ENCODE results near the gene GNPTAB. TPM values are rescaled to one million over a fixed set of nuclear protein-coding genes. Genes with fewer than 3 reads are reported as not detected.
"Not testable (repeated sequence)": the region's sequence is repeated elsewhere in the genome, so short reads cannot be mapped to it uniquely, and the experiment has no call there.

Gene GNPTAB
- total RNA-seq, 5 donors from 2014 or later (not counting 1 experiment from before 2014, with no cell fraction given): 44.9 to 66.8 (median 57.0) TPM

DNA sequence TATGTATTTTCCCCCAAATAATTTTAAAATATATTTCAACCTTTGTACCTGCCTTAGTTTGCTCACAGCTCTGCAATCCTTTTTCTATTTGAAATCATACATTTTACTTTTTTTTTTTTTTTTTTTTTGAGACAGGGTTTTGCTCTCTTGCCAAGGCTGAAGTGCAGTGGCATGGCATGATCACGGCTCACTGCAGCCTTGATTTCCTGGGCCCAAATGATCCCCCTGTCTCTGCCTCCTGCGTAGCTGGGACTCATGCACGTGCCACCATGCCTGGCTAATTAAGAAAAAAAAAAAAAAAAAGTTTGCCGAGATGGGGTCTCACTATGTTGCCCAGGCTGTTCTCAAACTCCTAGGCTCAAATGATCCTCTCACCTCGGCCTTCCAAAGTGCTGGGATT, 90.2 kb downstream of the GNPTAB start:
- Histone ChIP-seq H3K4me3 (ENCODE audit: control insufficient read depth in 1 of 2, extremely low read depth in 1 of 2, low read length in 1 of 2) (no peak overlapping the region), H3K36me3 (ENCODE audit: control insufficient read depth in 2 of 2, extremely low read depth in 1 of 2, insufficient read depth in 1 of 2, low read length in 1 of 2) (peaks cover 0 to 2% of the 10 kb centered on the region in 2 donors), H3K27ac (ENCODE audit: low read length) (no peak overlapping the region), H3K27me3 (replicated peaks in 1 of 2; ENCODE audit: control insufficient read depth in 2 of 2, extremely low read depth in 1 of 2, insufficient read depth in 2 of 2, low read length in 1 of 2) (no peaks in the 10 kb centered on the region), H3K4me1 (ENCODE audit: control insufficient read depth in 1 of 2, extremely low read depth in 1 of 2, insufficient read depth in 2 of 2, low read length in 2 of 2) (peaks cover 0 to 9% of the 10 kb centered on the region in 2 experiments), H3K9me3 (no peaks in the 10 kb centered on the region)
- peaks cover 5 to 16% (median 7%) of the 10 kb centered on the region in 3 donors for H3K4me1 Mint-ChIP-seq
- no peak for DNase-seq
- no peaks in the 10 kb centered on the region for H3K27me3 Mint-ChIP-seq
- no peak overlapping the region for H3K4me3 Mint-ChIP-seq
- whole genome bisulfite sequencing (ENCODE audit: insufficient coverage): 100% methylated on average over 3 of the region's 5 CpGs
- ChIA-PET CTCF (no interaction called here), POLR2A (interaction anchor here in 1 of 2 donors (0.6 kb wide), 1 partner anchor 92 kb away, joined by 6 read pairs; no protein-coding TSS in a partner anchor)
- no peaks in the 10 kb centered on the region for H3K9me3 Mint-ChIP-seq
- H3K36me3 Mint-ChIP-seq: peaks cover 28% of the 10 kb centered on the region
- ATAC-seq (replicated peaks in 1 of 4): no peak
- H3K27ac Mint-ChIP-seq: no peak overlapping the region

- no peak for ATAC-seq (replicated peaks in 1 of 4)
- H3K36me3 ChIP-seq (ENCODE audit: control insufficient read depth in 2 of 2, extremely low read depth in 1 of 2, insufficient read depth in 1 of 2, low read length in 1 of 2): peaks cover 0 to 1% of the 10 kb centered on the region in 2 donors
- peaks cover 0 to 6% of the 10 kb centered on the region in 2 experiments for H3K4me1 ChIP-seq (ENCODE audit: control insufficient read depth in 1 of 2, extremely low read depth in 1 of 2, insufficient read depth in 2 of 2, low read length in 2 of 2)
- Mint-ChIP-seq H3K27ac (no peak within 1 kb of the TSS), H3K4me3 (no peak within 1 kb of the TSS), H3K27me3 (no peaks in the 10 kb centered on the region), H3K4me1 (peaks cover 4 to 13% (median 7%) of the 10 kb centered on the region in 3 donors), H3K9me3 (no peaks in the 10 kb centered on the region), H3K36me3 (peaks cover 13% of the 10 kb centered on the region)
- H3K9me3 ChIP-seq: no peaks in the 10 kb centered on the region
- ChIA-PET CTCF (interaction anchor here in 1 of 2 donors (0.7 kb wide), 1 partner anchor 72 kb away, joined by 3 read pairs; no protein-coding TSS in a partner anchor), POLR2A (no interaction called here)
- WGBS (ENCODE audit: insufficient coverage): 98% methylated on average over 51 of the region's 57 CpGs
- no peak within 1 kb of the TSS for H3K4me3 ChIP-seq (ENCODE audit: control insufficient read depth in 1 of 2, extremely low read depth in 1 of 2, low read length in 1 of 2)
- no peaks in the 10 kb centered on the region for H3K27me3 ChIP-seq (replicated peaks in 1 of 2; ENCODE audit: control insufficient read depth in 2 of 2, extremely low read depth in 1 of 2, insufficient read depth in 2 of 2, low read length in 1 of 2)
- no peak for DNase-seq
- no peak within 1 kb of the TSS for H3K27ac ChIP-seq (ENCODE audit: low read length)
Observed at GRCh38 chr12:101738920-101739665, 91.7 kb downstream of the GNPTAB start, which contains the start of gene SYCP3. TSS of gene SYCP3 (minus strand) at chr12:101739462. CDS start at chr12:101737935, 1,527 bp downstream.

- Histone ChIP-seq H3K4me3 (ENCODE audit: control insufficient read depth in 1 of 2, extremely low read depth in 1 of 2, low read length in 1 of 2) (no peak overlapping the region), H3K36me3 (ENCODE audit: control insufficient read depth in 2 of 2, extremely low read depth in 1 of 2, insufficient read depth in 1 of 2, low read length in 1 of 2) (no peaks in the 10 kb centered on the region), H3K4me1 (ENCODE audit: control insufficient read depth in 1 of 2, extremely low read depth in 1 of 2, insufficient read depth in 2 of 2, low read length in 2 of 2) (no peaks in the 10 kb centered on the region), H3K27me3 (replicated peaks in 1 of 2; ENCODE audit: control insufficient read depth in 2 of 2, extremely low read depth in 1 of 2, insufficient read depth in 2 of 2, low read length in 1 of 2) (no peaks in the 10 kb centered on the region), H3K27ac (ENCODE audit: low read length) (no peak overlapping the region), H3K9me3 (no peaks in the 10 kb centered on the region)
- 90% methylated on average over 5 of the region's 6 CpGs for WGBS (ENCODE audit: insufficient coverage)
- POLR2A ChIA-PET: no interaction called here
- Mint-ChIP-seq H3K4me3 (no peak overlapping the region), H3K27ac (no peak overlapping the region), H3K27me3 (no peaks in the 10 kb centered on the region), H3K4me1 (no peaks in the 10 kb centered on the region), H3K36me3 (peaks cover 12% of the 10 kb centered on the region), H3K9me3 (no peaks in the 10 kb centered on the region)
- no peak for ATAC-seq (replicated peaks in 1 of 4)
- CTCF ChIA-PET: interaction anchor here in 1 of 2 donors (0.6 kb wide), 1 partner anchor 30 kb away, joined by 3 read pairs; no protein-coding TSS in a partner anchor
- no peak for DNase-seq
Observed at GRCh38 chr12:101737476-101737875, 93.3 kb downstream of the GNPTAB start.

GRCh38 chr12:101734482-101734881, 96.3 kb downstream of the GNPTAB start:
- H3K36me3 Mint-ChIP-seq: peaks cover 23% of the 10 kb centered on the region
- H3K27me3 ChIP-seq (replicated peaks in 1 of 2; ENCODE audit: control insufficient read depth in 2 of 2, extremely low read depth in 1 of 2, insufficient read depth in 2 of 2, low read length in 1 of 2); H3K27ac Mint-ChIP-seq; H3K9me3 ChIP-seq; H3K36me3 ChIP-seq (ENCODE audit: control insufficient read depth in 2 of 2, extremely low read depth in 1 of 2, insufficient read depth in 1 of 2, low read length in 1 of 2); H3K27ac ChIP-seq (ENCODE audit: low read length); H3K4me3 Mint-ChIP-seq; H3K4me1 ChIP-seq (ENCODE audit: control insufficient read depth in 1 of 2, extremely low read depth in 1 of 2, insufficient read depth in 2 of 2, low read length in 2 of 2); H3K9me3 Mint-ChIP-seq; DNase-seq; POLR2A ChIA-PET; H3K4me1 Mint-ChIP-seq; H3K27me3 Mint-ChIP-seq; H3K4me3 ChIP-seq (ENCODE audit: control insufficient read depth in 1 of 2, extremely low read depth in 1 of 2, low read length in 1 of 2); ATAC-seq (replicated peaks in 1 of 4): not testable (repeated sequence)
- CTCF ChIA-PET: interaction anchor here in 1 of 2 donors (0.8 kb wide), 1 partner anchor 17 kb away, joined by 3 read pairs; no protein-coding TSS in a partner anchor
- WGBS (ENCODE audit: insufficient coverage): no CpG with 5 or more reads among the region's 5 CpGs

DNA sequence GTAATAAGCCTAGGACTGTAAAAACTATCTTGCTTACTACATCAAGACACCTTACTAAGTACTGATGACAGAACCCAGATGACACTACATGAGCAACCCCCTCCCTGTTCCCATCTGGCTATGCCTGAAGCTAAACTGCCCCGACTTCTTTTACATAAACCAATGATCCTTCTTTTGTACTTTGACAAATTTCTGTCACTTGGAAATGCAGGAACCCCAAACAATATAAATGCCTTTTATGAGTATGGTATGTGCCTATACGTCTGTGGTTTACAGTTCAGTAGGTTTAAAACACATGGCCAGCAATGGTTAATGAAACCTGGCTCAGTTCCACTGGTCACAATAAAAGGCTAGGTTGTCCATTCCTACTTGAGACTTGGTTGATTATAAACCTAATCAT, 97.6 kb downstream of the GNPTAB start:
- Histone ChIP-seq H3K27ac (ENCODE audit: low read length) (no peak overlapping the region), H3K27me3 (replicated peaks in 1 of 2; ENCODE audit: control insufficient read depth in 2 of 2, extremely low read depth in 1 of 2, insufficient read depth in 2 of 2, low read length in 1 of 2) (no peaks in the 10 kb centered on the region), H3K9me3 (no peaks in the 10 kb centered on the region), H3K4me1 (ENCODE audit: control insufficient read depth in 1 of 2, extremely low read depth in 1 of 2, insufficient read depth in 2 of 2, low read length in 2 of 2) (no peaks in the 10 kb centered on the region), H3K4me3 (ENCODE audit: control insufficient read depth in 1 of 2, extremely low read depth in 1 of 2, low read length in 1 of 2) (no peak overlapping the region), H3K36me3 (ENCODE audit: control insufficient read depth in 2 of 2, extremely low read depth in 1 of 2, insufficient read depth in 1 of 2, low read length in 1 of 2) (no peaks in the 10 kb centered on the region)
- POLR2A ChIA-PET: interaction anchor here in 1 of 2 donors (1.1 kb wide), 1 partner anchor 13 kb away, joined by 4 read pairs; no protein-coding TSS in a partner anchor
- no peak for ATAC-seq (replicated peaks in 1 of 4)
- Mint-ChIP-seq H3K27ac (no peak overlapping the region), H3K4me3 (no peak overlapping the region), H3K27me3 (no peaks in the 10 kb centered on the region), H3K4me1 (no peaks in the 10 kb centered on the region), H3K36me3 (peaks cover 27% of the 10 kb centered on the region), H3K9me3 (no peaks in the 10 kb centered on the region)
- CTCF ChIA-PET: no interaction called here
- no CpG with 5 or more reads among the region's 2 CpGs for WGBS (ENCODE audit: insufficient coverage)
- DNase-seq: no peak

DNA sequence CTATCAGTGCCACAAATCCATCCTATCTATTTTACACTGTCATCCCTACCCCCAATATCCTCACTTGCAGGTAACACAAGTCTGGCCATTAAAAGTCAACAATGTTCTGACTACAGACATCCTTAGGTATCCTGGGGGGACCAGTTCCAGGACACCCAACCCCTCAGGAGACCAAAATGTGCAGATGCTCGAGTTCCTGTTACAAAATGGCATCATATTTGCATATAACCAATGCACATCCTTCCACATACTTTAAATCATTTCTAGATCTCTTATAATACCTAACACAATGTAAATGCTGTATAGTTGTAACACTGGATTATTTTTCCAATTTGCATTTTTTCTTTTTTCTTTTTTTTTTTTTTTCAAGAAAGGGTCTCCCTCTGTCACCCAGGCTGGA, 98.4 kb downstream of the GNPTAB start:
- no peak overlapping the region for H3K4me3 ChIP-seq (ENCODE audit: control insufficient read depth in 1 of 2, extremely low read depth in 1 of 2, low read length in 1 of 2)
- H3K9me3 Mint-ChIP-seq: no peaks in the 10 kb centered on the region
- no peak overlapping the region for H3K27ac Mint-ChIP-seq
- POLR2A ChIA-PET: no interaction called here
- no peaks in the 10 kb centered on the region for H3K27me3 ChIP-seq (replicated peaks in 1 of 2; ENCODE audit: control insufficient read depth in 2 of 2, extremely low read depth in 1 of 2, insufficient read depth in 2 of 2, low read length in 1 of 2)
- WGBS (ENCODE audit: insufficient coverage): no CpG with 5 or more reads among the region's 1 CpG
- H3K27me3 Mint-ChIP-seq: no peaks in the 10 kb centered on the region
- no peak overlapping the region for H3K4me3 Mint-ChIP-seq
- H3K36me3 ChIP-seq (ENCODE audit: control insufficient read depth in 2 of 2, extremely low read depth in 1 of 2, insufficient read depth in 1 of 2, low read length in 1 of 2): no peaks in the 10 kb centered on the region
- H3K27ac ChIP-seq (ENCODE audit: low read length): no peak overlapping the region
- peaks cover 22% of the 10 kb centered on the region for H3K36me3 Mint-ChIP-seq
- no peaks in the 10 kb centered on the region for H3K9me3 ChIP-seq
- no peak for DNase-seq
- CTCF ChIA-PET: no interaction called here
- H3K4me1 ChIP-seq (ENCODE audit: control insufficient read depth in 1 of 2, extremely low read depth in 1 of 2, insufficient read depth in 2 of 2, low read length in 2 of 2): no peaks in the 10 kb centered on the region
- ATAC-seq (replicated peaks in 1 of 4): no peak
- H3K4me1 Mint-ChIP-seq: no peaks in the 10 kb centered on the region

Data from T-cell (primary cell).